Endothelial cell of umbilical vein (primary cell): ENCODE data around the gene MED26. TPM values are rescaled to one million over a fixed set of nuclear protein-coding genes. Genes with fewer than 3 reads are reported as not detected.

ENCODE experiments used
- BruUV-seq: library from RNA; stranded (reverse); fragments of 400-500 nt; replicated peaks from 2 replicates; lab custom pipeline; 2021; lab: Mats Ljungman, UMichigan
- CTCF ChIA-PET: fragments of 300-600, 350-600 bp; sonication (Branson Sonifier 250); formaldehyde crosslinking; loops from one replicate; lab custom pipeline; 2021; ENCODE audit warnings: antibody characterized with exemption, inconsistent platforms; lab: Charles Lee
- POLR2A ChIA-PET: fragments of 300-600, 350-600 bp; sonication (Branson Sonifier 250); formaldehyde crosslinking; loops from one replicate; lab custom pipeline; 2021; ENCODE audit warnings: antibody characterized with exemption, inconsistent platforms; lab: Charles Lee
- DNase-seq: peaks from one replicate; pipeline ENCODE4 v3.0.0-alpha.2; 2011; ENCODE audit warnings: low read depth, low spot score
- FAIRE-seq: peaks from 2 replicates; lab custom pipeline; 2011; peaks lifted over from hg19 to GRCh38; lab: Jason Lieb, UNC
- H2AFZ ChIP-seq: 2 replicates; pipeline ENCODE4 v1.6.0; 2012; ENCODE audit warnings: low read depth, low read length, control low read depth, inconsistent platforms
- H3K27ac ChIP-seq: 2 replicates; pipeline ENCODE4 v1.5.1; 2011; ENCODE audit warnings: low read depth, mild to moderate bottlenecking, control low read depth, low read length, moderate library complexity; ENCODE audit not compliant: insufficient read depth
- H3K27me3 ChIP-seq, 2 experiments: 2 replicates each; pipeline versions ENCODE4 v1.6.0 to v1.6.1; 2011; ENCODE audit warnings: low read length in 2 of 2, mixed read lengths in 1 of 2; ENCODE audit not compliant: control insufficient read depth in 2 of 2, insufficient read depth in 2 of 2
- H3K36me3 ChIP-seq, 2 experiments: 2 replicates in 1 of 2; 3 replicates in 1 of 2; pipeline ENCODE4 v1.5.1; 2011; ENCODE audit warnings: low read length in 2 of 2, mild to moderate bottlenecking in 1 of 2, moderate library complexity in 1 of 2; ENCODE audit not compliant: control insufficient read depth in 2 of 2, insufficient read depth in 2 of 2; ENCODE audit errors: extremely low read depth in 1 of 2
- H3K4me1 ChIP-seq: 3 replicates; pipeline ENCODE4 v1.5.1; 2011; ENCODE audit warnings: mild to moderate bottlenecking, low read length; ENCODE audit not compliant: control insufficient read depth, insufficient read depth; ENCODE audit errors: extremely low read depth
- H3K4me2 ChIP-seq: 2 replicates; pipeline ENCODE4 v1.6.1; 2011; ENCODE audit warnings: low read length, control low read depth, mixed read lengths; ENCODE audit not compliant: insufficient read depth
- H3K4me3 ChIP-seq, 3 experiments: fragments of 200-600 bp in 1 of 3; sonication (generic), shearing (Covaris generic) in 1 of 3; replicated peaks in 1 of 3; 2 replicates each; pipeline ENCODE4 v1.5.1; 2011 to 2016; ENCODE audit warnings: control low read depth in 3 of 3, low read length in 3 of 3, mild to moderate bottlenecking in 2 of 3, inconsistent platforms in 1 of 3, low read depth in 1 of 3, moderate library complexity in 1 of 3; ENCODE audit not compliant: insufficient read depth in 1 of 3
- H3K79me2 ChIP-seq: 2 replicates; pipeline ENCODE4 v1.6.0; 2012; ENCODE audit warnings: low read length, inconsistent platforms; ENCODE audit not compliant: control insufficient read depth, insufficient read depth
- H3K9ac ChIP-seq: replicated peaks from 2 replicates; pipeline ENCODE3; 2011; ENCODE audit warnings: low read length, control low read depth; ENCODE audit not compliant: insufficient read depth; ENCODE audit errors: extremely low read depth
- H3K9me1 ChIP-seq: replicated peaks from 3 replicates; pipeline ENCODE4 v1.6.0; 2011; ENCODE audit warnings: mild to moderate bottlenecking, low read length; ENCODE audit not compliant: control insufficient read depth, insufficient read depth; ENCODE audit errors: extremely low read depth
- H3K9me3 ChIP-seq: replicated peaks from 2 replicates; pipeline ENCODE4 v1.5.1; 2012; ENCODE audit warnings: low read length, inconsistent platforms; ENCODE audit not compliant: control insufficient read depth, insufficient read depth
- H4K20me1 ChIP-seq: replicated peaks from 2 replicates; pipeline ENCODE3; 2011; ENCODE audit warnings: mild to moderate bottlenecking, low read length; ENCODE audit not compliant: control insufficient read depth, insufficient read depth; ENCODE audit errors: extremely low read depth
- EZH2 ChIP-seq: IDR thresholded peaks from 2 replicates; pipeline ENCODE4 v1.6.1; 2012; ENCODE audit warnings: borderline replicate concordance, low read depth, mild to moderate bottlenecking, moderate library complexity, low read length, inconsistent platforms; ENCODE audit not compliant: severe bottlenecking
- FOS ChIP-seq: IDR thresholded peaks from 2 replicates; pipeline ENCODE4 v1.6.1; 2011; ENCODE audit warnings: mild to moderate bottlenecking, low read length, moderate library complexity, borderline replicate concordance; ENCODE audit not compliant: insufficient read depth
- GATA2 ChIP-seq: IDR thresholded peaks from 2 replicates; pipeline ENCODE4 v1.7.0; 2011; ENCODE audit warnings: low read depth, mild to moderate bottlenecking, moderate library complexity, mixed read lengths, low read length; ENCODE audit not compliant: insufficient read length, insufficient read depth
- JUN ChIP-seq: IDR thresholded peaks from 2 replicates; pipeline ENCODE4 v1.6.1; 2011; ENCODE audit warnings: borderline replicate concordance, low read depth; ENCODE audit not compliant: insufficient read length, insufficient read depth
- MYC ChIP-seq: IDR thresholded peaks from one replicate; pipeline ENCODE4 v1.6.1; 2011; ENCODE audit warnings: mild to moderate bottlenecking, low read depth, low read length
- POLR2A ChIP-seq: IDR thresholded peaks from 2 replicates; pipeline ENCODE4 v1.6.1; 2012; ENCODE audit warnings: low read depth, mild to moderate bottlenecking, control low read depth, low read length
- POLR2AphosphoS5 ChIP-seq: IDR thresholded peaks from 2 replicates; pipeline ENCODE4 v1.6.1; 2012; ENCODE audit warnings: low read depth, mild to moderate bottlenecking, control low read depth, low read length, moderate library complexity; ENCODE audit not compliant: insufficient read depth
- dilution Hi-C: fragments of 300-500 bp; cut with MboI; formaldehyde crosslinking; loops from one replicate; pipeline ENCODE4 v1.15.0; 2019; ENCODE audit warnings: low sequenced_read_pairs; ENCODE audit not compliant: extremely low pct_ligation_motif_present
- intact Hi-C: fragments of 100-400 bp; cut with micrococcal nuclease; formaldehyde crosslinking; loops from one replicate; pipeline ENCODE4 v1.10.0; 2022
- polyA plus RNA-seq, 4 experiments: library from polyadenylated mRNA; depleted of rRNA in 3 of 4; stranded (reverse) in 3 of 4; unstranded in 1 of 4; fragments of >200 nt; gene quantifications; 2 replicates each; pipeline versions ENCODE4 v1.2.1 to v1.2.3, GENCODE V29; 2011 to 2012; ENCODE audit warnings: missing spikeins in 1 of 4
- total RNA-seq: library from RNA; stranded (reverse); gene quantifications from 2 replicates; pipeline ENCODE4 v1.2.3, GENCODE V29; 2021
- TF ChIP-seq, protein P1 (sequence below): IDR thresholded peaks from 2 replicates; pipeline ENCODE4 v1.6.1; 2011; ENCODE audit not compliant: insufficient read depth, insufficient read length
- TF ChIP-seq, protein P2 (sequence below), 2 donors: IDR thresholded peaks; 1 replicate in 1 of 2; 2 replicates in 1 of 2; pipeline ENCODE4 v1.5.1; 2011; ENCODE audit warnings: low read length in 2 of 2, mild to moderate bottlenecking in 2 of 2, moderate library complexity in 2 of 2, control low read depth in 1 of 2, inconsistent platforms in 1 of 2, low read depth in 1 of 2; ENCODE audit not compliant: insufficient read depth in 1 of 2; ENCODE audit errors: extremely low read depth in 1 of 2

MED26 gene
- total and polyA plus RNA-seq, 2 donors (not counting 3 experiments of a cell fraction or from before 2014, with no cell fraction given) = 5.6 to 13.4 TPM

DNA sequence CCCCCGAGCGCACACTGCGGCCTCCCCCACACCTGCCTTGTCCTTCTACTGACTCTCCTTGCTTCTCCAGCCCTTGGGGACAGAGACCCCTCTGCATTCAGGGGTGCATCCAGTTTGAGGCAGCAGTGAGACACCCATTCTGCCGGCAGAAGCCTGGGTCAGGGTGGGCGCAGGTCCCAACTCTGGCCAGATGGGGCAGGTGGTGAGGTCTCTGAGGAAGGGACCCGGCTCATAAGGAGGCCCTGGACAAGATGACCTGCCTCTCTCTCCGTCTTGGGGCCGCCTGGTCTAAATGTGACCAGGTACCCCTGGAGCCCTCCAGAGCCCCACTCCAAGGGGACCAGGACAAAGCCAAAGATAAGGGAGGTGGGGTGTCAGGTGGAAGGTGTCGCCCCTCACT lies 91.9 kb downstream of the MED26 start:
- peaks cover 53% of the 10 kb centered on the region for H3K79me2 ChIP-seq
- peaks cover 19 to 54% of the 10 kb centered on the region in 2 experiments for H3K36me3 ChIP-seq
- FAIRE-seq (no peak), DNase-seq (no peak)
- no peak overlapping the region for H2AFZ ChIP-seq
- ChIA-PET CTCF (no interaction called here), POLR2A (no interaction called here)
- dilution Hi-C loops (no loop called here), intact Hi-C loops (no loop called here)
- H3K4me3 ChIP-seq = no peak overlapping the region
- H3K9ac ChIP-seq = no peak overlapping the region
- no peaks in the 10 kb centered on the region for H3K9me1 ChIP-seq
- no TSS peak for BruUV-seq
- TF ChIP-seq JUN (no peak), EZH2 (no peak), GATA2 (no peak), POLR2A (no peak), FOS (no peak), MYC (no peak), POLR2AphosphoS5 (no peak)
- TF ChIP-seq, protein P1, sequence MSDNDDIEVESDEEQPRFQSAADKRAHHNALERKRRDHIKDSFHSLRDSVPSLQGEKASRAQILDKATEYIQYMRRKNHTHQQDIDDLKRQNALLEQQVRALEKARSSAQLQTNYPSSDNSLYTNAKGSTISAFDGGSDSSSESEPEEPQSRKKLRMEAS = no peak
- TF ChIP-seq, protein P2, sequence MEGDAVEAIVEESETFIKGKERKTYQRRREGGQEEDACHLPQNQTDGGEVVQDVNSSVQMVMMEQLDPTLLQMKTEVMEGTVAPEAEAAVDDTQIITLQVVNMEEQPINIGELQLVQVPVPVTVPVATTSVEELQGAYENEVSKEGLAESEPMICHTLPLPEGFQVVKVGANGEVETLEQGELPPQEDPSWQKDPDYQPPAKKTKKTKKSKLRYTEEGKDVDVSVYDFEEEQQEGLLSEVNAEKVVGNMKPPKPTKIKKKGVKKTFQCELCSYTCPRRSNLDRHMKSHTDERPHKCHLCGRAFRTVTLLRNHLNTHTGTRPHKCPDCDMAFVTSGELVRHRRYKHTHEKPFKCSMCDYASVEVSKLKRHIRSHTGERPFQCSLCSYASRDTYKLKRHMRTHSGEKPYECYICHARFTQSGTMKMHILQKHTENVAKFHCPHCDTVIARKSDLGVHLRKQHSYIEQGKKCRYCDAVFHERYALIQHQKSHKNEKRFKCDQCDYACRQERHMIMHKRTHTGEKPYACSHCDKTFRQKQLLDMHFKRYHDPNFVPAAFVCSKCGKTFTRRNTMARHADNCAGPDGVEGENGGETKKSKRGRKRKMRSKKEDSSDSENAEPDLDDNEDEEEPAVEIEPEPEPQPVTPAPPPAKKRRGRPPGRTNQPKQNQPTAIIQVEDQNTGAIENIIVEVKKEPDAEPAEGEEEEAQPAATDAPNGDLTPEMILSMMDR (IDR thresholded peaks at IDR 0.05; ENCODE audit: extremely low read depth in 1 of 2, insufficient read depth in 1 of 2, low read depth in 1 of 2, low read length in 2 of 2) = no peak
- H3K4me1 ChIP-seq = peaks cover 5% of the 10 kb centered on the region
- no peaks in the 10 kb centered on the region for H4K20me1 ChIP-seq
- H3K27me3 ChIP-seq = no peaks in the 10 kb centered on the region
- no peak overlapping the region for H3K27ac ChIP-seq
- H3K4me2 ChIP-seq = no peak overlapping the region
- H3K9me3 ChIP-seq = no peaks in the 10 kb centered on the region
